ENCODE measurements around the gene SUN1. TPM values are rescaled to one million over a fixed set of nuclear protein-coding genes. Genes with fewer than 3 reads are reported as not detected.

SUN1 gene
- total and polyA plus RNA-seq, 12 donors: 69.2 to 211 (median 183) TPM

DNA sequence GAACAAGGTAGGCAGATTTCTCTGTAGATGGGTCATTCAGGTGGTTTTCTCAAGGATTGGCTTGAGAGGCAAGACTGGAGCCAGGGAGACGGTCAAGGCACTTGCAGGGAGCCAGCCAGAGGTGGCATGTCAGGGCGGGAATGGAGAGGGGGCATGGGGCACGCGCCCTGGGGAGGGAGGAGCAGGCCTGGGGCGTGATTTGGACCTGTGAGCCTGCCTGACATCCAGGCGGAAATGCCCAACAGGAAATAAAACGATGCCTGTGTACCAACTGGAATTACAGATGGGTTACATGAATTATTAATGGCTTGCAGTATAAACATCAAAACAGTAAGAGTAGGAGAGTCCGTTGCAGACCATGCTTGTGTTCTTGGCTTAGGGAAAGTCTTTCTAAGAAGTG is 8.6 kb upstream of the SUN1 start:
- no peak overlapping the region for H3K4me3 ChIP-seq
- peaks cover 0 to 7% (median 0%) of the 10 kb centered on the region in 9 donors for H3K36me3 ChIP-seq
- peaks cover 25 to 99% (median 86%) of the 10 kb centered on the region in 9 donors for H3K4me1 ChIP-seq
- DNase-seq: peak in 1 of 2 donors; percentile 8
- peak in 2 of 8 donors; percentile 3 to 21 for ATAC-seq
- no peaks in the 10 kb centered on the region for H3K27me3 ChIP-seq
- 55 to 61% methylated on average over 8 of the region's 8 CpGs for WGBS, 2 donors
- intact Hi-C loops (cut with DNase I): loop anchor here in 5 of 10 donors (5.0 to 10.0 kb wide), 3 partner anchors 44 to 51 kb away; partner anchors contain the start of gene GET4 (in 1 of the 5)
- TF ChIP-seq, protein P1, sequence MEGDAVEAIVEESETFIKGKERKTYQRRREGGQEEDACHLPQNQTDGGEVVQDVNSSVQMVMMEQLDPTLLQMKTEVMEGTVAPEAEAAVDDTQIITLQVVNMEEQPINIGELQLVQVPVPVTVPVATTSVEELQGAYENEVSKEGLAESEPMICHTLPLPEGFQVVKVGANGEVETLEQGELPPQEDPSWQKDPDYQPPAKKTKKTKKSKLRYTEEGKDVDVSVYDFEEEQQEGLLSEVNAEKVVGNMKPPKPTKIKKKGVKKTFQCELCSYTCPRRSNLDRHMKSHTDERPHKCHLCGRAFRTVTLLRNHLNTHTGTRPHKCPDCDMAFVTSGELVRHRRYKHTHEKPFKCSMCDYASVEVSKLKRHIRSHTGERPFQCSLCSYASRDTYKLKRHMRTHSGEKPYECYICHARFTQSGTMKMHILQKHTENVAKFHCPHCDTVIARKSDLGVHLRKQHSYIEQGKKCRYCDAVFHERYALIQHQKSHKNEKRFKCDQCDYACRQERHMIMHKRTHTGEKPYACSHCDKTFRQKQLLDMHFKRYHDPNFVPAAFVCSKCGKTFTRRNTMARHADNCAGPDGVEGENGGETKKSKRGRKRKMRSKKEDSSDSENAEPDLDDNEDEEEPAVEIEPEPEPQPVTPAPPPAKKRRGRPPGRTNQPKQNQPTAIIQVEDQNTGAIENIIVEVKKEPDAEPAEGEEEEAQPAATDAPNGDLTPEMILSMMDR (IDR thresholded peaks at IDR 0.05): no peak
- H3K27ac ChIP-seq: peak overlapping the region in 9 of 10 donors; percentile 53 to 97 (median 65)
- no peaks in the 10 kb centered on the region for H3K9me3 ChIP-seq

DNA sequence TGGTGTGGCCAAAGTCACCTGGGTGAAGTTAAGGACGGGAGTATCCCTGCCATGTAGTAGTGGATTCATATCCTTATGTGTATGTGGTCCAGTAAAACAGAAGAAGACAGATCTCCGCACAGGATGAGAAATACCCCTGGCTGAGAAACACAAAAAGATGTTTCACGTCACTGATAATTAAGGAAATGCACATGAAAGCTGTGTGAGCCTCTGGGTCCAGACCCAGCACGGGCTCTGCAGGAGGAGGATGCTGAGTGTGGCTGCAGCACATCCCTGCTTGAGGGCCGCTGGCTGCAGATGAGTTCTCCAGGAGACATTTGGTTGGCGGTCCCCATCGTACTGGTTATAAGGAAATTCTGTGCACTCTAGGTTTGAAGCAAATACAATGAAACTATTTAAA is 8.2 kb upstream of the SUN1 start:
- intact Hi-C loops (cut with DNase I): loop anchor here in 5 of 10 donors (5.0 to 10.0 kb wide), 3 partner anchors 43 to 51 kb away; partner anchors contain the start of gene GET4 (in 1 of the 5)
- Histone ChIP-seq H3K4me1 (peaks cover 25 to 100% (median 89%) of the 10 kb centered on the region in 9 donors), H3K36me3 (peaks cover 0 to 7% (median 0%) of the 10 kb centered on the region in 9 donors), H3K27ac (peak overlapping the region in 7 of 10 donors; percentile 56 to 97 (median 68)), H3K27me3 (no peaks in the 10 kb centered on the region), H3K4me3 (no peak overlapping the region), H3K9me3 (no peaks in the 10 kb centered on the region)
- TF ChIP-seq, protein P1 (IDR thresholded peaks at IDR 0.05): no peak
- no peak for ATAC-seq
- DNase-seq: peak in 1 of 2 donors; percentile 4
- 48 to 53% methylated on average over 7 of the region's 7 CpGs for WGBS, 2 donors

DNA sequence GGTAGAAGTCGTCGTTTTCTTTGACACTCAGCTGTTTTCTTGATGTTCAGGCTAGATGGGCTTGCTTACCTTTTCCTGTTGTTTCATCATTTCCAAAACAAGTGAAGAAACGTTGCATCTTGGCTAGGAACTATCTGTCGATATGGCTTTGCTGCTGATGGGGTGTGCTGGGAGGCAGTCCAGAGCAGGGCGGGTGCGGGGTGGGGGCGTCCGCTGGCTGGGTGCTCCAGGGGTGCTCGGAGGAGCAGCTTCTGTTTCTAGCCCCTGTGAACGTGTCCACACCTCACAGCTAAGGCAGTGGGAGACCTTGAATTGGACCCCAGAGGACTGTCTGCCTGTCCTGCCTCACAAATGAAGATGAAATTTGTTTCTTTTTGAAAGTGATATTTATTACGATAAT is 7.6 kb upstream of the SUN1 start:
- Histone ChIP-seq H3K4me1 (peaks cover 26 to 100% (median 94%) of the 10 kb centered on the region in 9 donors), H3K27ac (peak overlapping the region in 9 of 10 donors; percentile 1 to 97 (median 56)), H3K4me3 (peak overlapping the region in 1 of 10 donors; percentile 1), H3K9me3 (no peaks in the 10 kb centered on the region), H3K27me3 (no peaks in the 10 kb centered on the region), H3K36me3 (peaks cover 0 to 7% (median 0%) of the 10 kb centered on the region in 9 donors)
- TF ChIP-seq, protein P1 (IDR thresholded peaks at IDR 0.05): no peak
- DNase-seq (peak in 1 of 2 donors; percentile 31), ATAC-seq (no peak)
- intact Hi-C loops (cut with DNase I): loop anchor here in 5 of 10 donors (5.0 to 10.0 kb wide), 3 partner anchors 43 to 50 kb away; partner anchors contain the start of gene GET4 (in 1 of the 5)
- 34 to 40% methylated on average over 11 of the region's 11 CpGs for WGBS, 2 donors

DNA sequence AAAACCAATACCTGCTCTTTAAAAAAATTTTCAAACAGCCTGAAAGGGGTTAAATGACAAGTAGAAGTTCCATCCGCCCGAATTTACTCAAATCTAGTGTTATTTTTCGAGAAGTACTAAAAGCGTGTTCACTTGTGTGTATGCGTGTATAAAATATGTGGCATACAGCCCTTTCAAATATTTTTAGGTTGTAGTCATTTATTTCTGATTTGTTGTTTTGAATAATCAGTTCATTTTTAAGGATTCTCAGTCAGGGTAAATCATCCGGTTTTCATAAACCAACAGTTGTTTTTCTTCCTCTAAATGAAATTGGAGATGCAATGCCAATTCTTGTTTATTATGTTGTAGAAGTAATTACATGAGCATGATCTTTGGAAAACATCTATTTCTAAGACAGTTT is 6.9 kb upstream of the SUN1 start:
- peak overlapping the region in 7 of 10 donors; percentile 1 to 97 (median 56) for H3K27ac ChIP-seq
- no peak for ATAC-seq
- H3K4me3 ChIP-seq: no peak overlapping the region

More for the DNA sequence above, 6.9 kb upstream of the SUN1 start:
- H3K9me3 ChIP-seq: no peaks in the 10 kb centered on the region
- H3K36me3 ChIP-seq: peaks cover 0 to 7% (median 0%) of the 10 kb centered on the region in 9 donors
- intact Hi-C loops (cut with DNase I): loop anchor here in 1 of 10 donors (10.0 kb wide), 1 partner anchor 49 kb away; the partner anchor contains the start of gene GET4
- TF ChIP-seq, protein P1 (IDR thresholded peaks at IDR 0.05): no peak
- DNase-seq: no peak
- WGBS, 2 donors: 64 to 66% methylated on average over 6 of the region's 6 CpGs
- no peaks in the 10 kb centered on the region for H3K27me3 ChIP-seq
- peaks cover 33 to 100% (median 94%) of the 10 kb centered on the region in 9 donors for H3K4me1 ChIP-seq

Measured in heart right ventricle (tissue), 16 donors.